Measurements from ENCODE around the gene CDC42BPB. TPM values are rescaled to one million over a fixed set of nuclear protein-coding genes. Genes with fewer than 3 reads are reported as not detected.

The CDC42BPB gene
- total and polyA plus RNA-seq, 2 donors (not counting 1 experiment from before 2014, with no cell fraction given) = 44.8 to 98.3 TPM

- no peak for DNase-seq (ENCODE audit: low read depth in 2 of 2)
- H4K20me1 ChIP-seq (ENCODE audit: control insufficient read depth, extremely low read depth, insufficient read depth, low read length) = no peaks in the 10 kb centered on the region
- no peak for TF ChIP-seq EZH2 (IDR thresholded peaks at IDR 0.05; ENCODE audit: low read length, missing control alignments)
- TF ChIP-seq CTCF (conservative IDR thresholded peaks at IDR 0.05 in 1 of 2, IDR thresholded peaks at IDR 0.05 in 1 of 2; ENCODE audit: low read depth in 1 of 2, low read length in 2 of 2) = no peak
These were observed 119.2 kb downstream of the CDC42BPB start for GRCh38 chr14:102938191-102938590.

GRCh38 chr14:102937331-102938175 lies 119.8 kb downstream of the CDC42BPB start:
- Histone ChIP-seq H2AFZ (ENCODE audit: low read length) (no peak overlapping the region), H3K9ac (ENCODE audit: insufficient read depth, low read length) (no peak overlapping the region), H3K4me2 (ENCODE audit: extremely low read depth, insufficient read depth, low read length) (no peak overlapping the region), H3K27me3 (ENCODE audit: control insufficient read depth, insufficient read depth, low read length) (no peaks in the 10 kb centered on the region), H3K9me3 (ENCODE audit: control insufficient read depth, insufficient read depth, low read depth, low read length) (no peaks in the 10 kb centered on the region), H3K79me2 (ENCODE audit: control insufficient read depth, insufficient read depth, low read length) (no peaks in the 10 kb centered on the region), H3K36me3 (ENCODE audit: control insufficient read depth, insufficient read depth, low read length) (peaks cover 29% of the 10 kb centered on the region), H3K27ac (ENCODE audit: insufficient read depth, low read length) (no peak overlapping the region), H3K4me1 (ENCODE audit: control insufficient read depth, extremely low read depth, insufficient read depth, low read length) (no peaks in the 10 kb centered on the region), H3K4me3 (replicated peaks in 1 of 4; ENCODE audit: control extremely low read depth in 1 of 4, insufficient read depth in 1 of 4, low read depth in 3 of 4, low read length in 4 of 4) (no peak overlapping the region), H4K20me1 (ENCODE audit: control insufficient read depth, extremely low read depth, insufficient read depth, low read length) (no peaks in the 10 kb centered on the region)
- TF ChIP-seq CTCF (conservative IDR thresholded peaks at IDR 0.05 in 1 of 2, IDR thresholded peaks at IDR 0.05 in 1 of 2; ENCODE audit: low read depth in 1 of 2, low read length in 2 of 2) (no peak), EZH2 (IDR thresholded peaks at IDR 0.05; ENCODE audit: low read length, missing control alignments) (no peak)
- DNase-seq (ENCODE audit: low read depth in 2 of 2) = no peak

More at GRCh38 chr14:102938191-102938590, 119.2 kb downstream of the CDC42BPB start:
- Histone ChIP-seq H3K27me3 (ENCODE audit: control insufficient read depth, insufficient read depth, low read length) (no peaks in the 10 kb centered on the region), H2AFZ (ENCODE audit: low read length) (no peak overlapping the region), H3K36me3 (ENCODE audit: control insufficient read depth, insufficient read depth, low read length) (peaks cover 30% of the 10 kb centered on the region), H3K9me3 (ENCODE audit: control insufficient read depth, insufficient read depth, low read depth, low read length) (no peaks in the 10 kb centered on the region), H3K79me2 (ENCODE audit: control insufficient read depth, insufficient read depth, low read length) (no peaks in the 10 kb centered on the region), H3K27ac (ENCODE audit: insufficient read depth, low read length) (no peak overlapping the region), H3K9ac (ENCODE audit: insufficient read depth, low read length) (no peak overlapping the region), H3K4me3 (replicated peaks in 1 of 4; ENCODE audit: control extremely low read depth in 1 of 4, insufficient read depth in 1 of 4, low read depth in 3 of 4, low read length in 4 of 4) (no peak overlapping the region), H3K4me1 (ENCODE audit: control insufficient read depth, extremely low read depth, insufficient read depth, low read length) (no peaks in the 10 kb centered on the region), H3K4me2 (ENCODE audit: extremely low read depth, insufficient read depth, low read length) (no peak overlapping the region)

GRCh38 chr14:102935756-102936155 lies 121.6 kb downstream of the CDC42BPB start:
- no peak overlapping the region for H3K9ac ChIP-seq (ENCODE audit: insufficient read depth, low read length)
- H4K20me1 ChIP-seq (ENCODE audit: control insufficient read depth, extremely low read depth, insufficient read depth, low read length) = no peaks in the 10 kb centered on the region
- no peak overlapping the region for H3K4me2 ChIP-seq (ENCODE audit: extremely low read depth, insufficient read depth, low read length)
- TF ChIP-seq CTCF (conservative IDR thresholded peaks at IDR 0.05 in 1 of 2, IDR thresholded peaks at IDR 0.05 in 1 of 2; ENCODE audit: low read depth in 1 of 2, low read length in 2 of 2) (no peak), EZH2 (IDR thresholded peaks at IDR 0.05; ENCODE audit: low read length, missing control alignments) (no peak)
- no peaks in the 10 kb centered on the region for H3K4me1 ChIP-seq (ENCODE audit: control insufficient read depth, extremely low read depth, insufficient read depth, low read length)
- peaks cover under 1% of the 10 kb centered on the region for H3K27me3 ChIP-seq (ENCODE audit: control insufficient read depth, insufficient read depth, low read length)
- no peaks in the 10 kb centered on the region for H3K79me2 ChIP-seq (ENCODE audit: control insufficient read depth, insufficient read depth, low read length)
- H3K4me3 ChIP-seq (replicated peaks in 1 of 4; ENCODE audit: control extremely low read depth in 1 of 4, insufficient read depth in 1 of 4, low read depth in 3 of 4, low read length in 4 of 4) = no peak overlapping the region
- no peak overlapping the region for H3K27ac ChIP-seq (ENCODE audit: insufficient read depth, low read length)
- H2AFZ ChIP-seq (ENCODE audit: low read length) = no peak overlapping the region
- H3K36me3 ChIP-seq (ENCODE audit: control insufficient read depth, insufficient read depth, low read length) = peaks cover 23% of the 10 kb centered on the region
- no peak for DNase-seq (ENCODE audit: low read depth in 2 of 2)
- no peaks in the 10 kb centered on the region for H3K9me3 ChIP-seq (ENCODE audit: control insufficient read depth, insufficient read depth, low read depth, low read length)

Data from fibroblast of lung (primary cell).